GM10248 (cell line): ENCODE data around the gene SDK1.
"Not testable (repeated sequence)": the region's sequence is repeated elsewhere in the genome, so short reads cannot be mapped to it uniquely, and the experiment has no call there.

Experiments
- CTCF ChIA-PET: fragments of 300-600 bp; sonication (Branson Sonifier 250); formaldehyde crosslinking; extraction: SDS; loops from one replicate; lab custom pipeline; 2021; ENCODE audit warnings: antibody characterized with exemption; lab: Yijun Ruan, JAX
- POLR2A ChIA-PET: fragments of 350-650 bp; sonication (Branson Sonifier 250); formaldehyde crosslinking; extraction: SDS; loops from one replicate; lab custom pipeline; 2020; ENCODE audit warnings: antibody characterized with exemption; lab: Yijun Ruan, JAX
- DNase-seq: peaks from one replicate; pipeline ENCODE4 v3.0.0; 2012; ENCODE audit errors: extremely low spot score
- CTCF ChIP-seq: IDR thresholded peaks from 2 replicates; pipeline ENCODE4 v1.5.1; 2012; ENCODE audit warnings: mild to moderate bottlenecking, low read depth; ENCODE audit errors: extremely low read depth, missing control alignments, control extremely low read depth

Gene SDK1

GRCh38 chr7:4091767-4092166 is 790.7 kb downstream of the SDK1 start:
- ChIA-PET POLR2A (no interaction called here), CTCF (no interaction called here)
- DNase-seq: no peak
- no peak for TF ChIP-seq CTCF

- TF ChIP-seq CTCF: no peak
- DNase-seq: no peak
- ChIA-PET POLR2A (no interaction called here), CTCF (no interaction called here)
These were observed 792.0 kb downstream of the SDK1 start for GRCh38 chr7:4093035-4093434.

GRCh38 chr7:4093483-4093882 is 792.4 kb downstream of the SDK1 start:
- CTCF ChIA-PET: no interaction called here
- no peak for DNase-seq
- TF ChIP-seq CTCF: no peak
- POLR2A ChIA-PET: no interaction called here

GRCh38 chr7:4094158-4094557 is 793.1 kb downstream of the SDK1 start:
- POLR2A ChIA-PET, DNase-seq, CTCF ChIA-PET: not testable (repeated sequence)

GRCh38 chr7:4097001-4097609 is 796.1 kb downstream of the SDK1 start:
- no peak for TF ChIP-seq CTCF
- CTCF ChIA-PET: no interaction called here
- no peak for DNase-seq
- POLR2A ChIA-PET: no interaction called here

GRCh38 chr7:4098169-4098568 is 797.1 kb downstream of the SDK1 start:
- ChIA-PET POLR2A (interaction anchor here (0.6 kb wide), 1 partner anchor 13 kb away, joined by 12 read pairs; no protein-coding TSS in a partner anchor), CTCF (no interaction called here)
- no peak for TF ChIP-seq CTCF
- DNase-seq: no peak

- CTCF ChIA-PET: no interaction called here
- POLR2A ChIA-PET: no interaction called here
- TF ChIP-seq CTCF: no peak
- DNase-seq: no peak
These were observed 798.6 kb downstream of the SDK1 start for GRCh38 chr7:4099651-4100050.
